LNCAP (cell line): Measurements from ENCODE around the gene CNKSR3.

Experiments used
- CTCF ChIP-seq: fragments of 450-650 bp; IDR thresholded peaks from 2 replicates; pipeline ENCODE4 v1.5.1; 2017; ENCODE audit warnings: mild to moderate bottlenecking

The CNKSR3 gene

GRCh38 chr6:154510144-154510905 is at the start of gene CNKSR3:
TSS of gene CNKSR3 (minus strand) at chr6:154510685. CDS start at chr6:154510114, 571 bp downstream.
- no peak for TF ChIP-seq CTCF

- no peak for TF ChIP-seq CTCF
These were observed 48.5 kb upstream of the CNKSR3 start for GRCh38 chr6:154558984-154559383.

- no peak for TF ChIP-seq CTCF
These were observed 48.0 kb upstream of the CNKSR3 start for GRCh38 chr6:154558513-154558912.

GRCh38 chr6:154555073-154555677 is 44.7 kb upstream of the CNKSR3 start:
- no peak for TF ChIP-seq CTCF

GRCh38 chr6:154554491-154554890 is 44.0 kb upstream of the CNKSR3 start:
- no peak for TF ChIP-seq CTCF

- TF ChIP-seq CTCF: no peak
These were observed 40.3 kb upstream of the CNKSR3 start for GRCh38 chr6:154550779-154551178.

- no peak for TF ChIP-seq CTCF
These were observed 38.7 kb upstream of the CNKSR3 start for GRCh38 chr6:154549179-154549578.
